GM18505 (cell line): Measurements from ENCODE around the gene TMC3.
"Not testable (repeated sequence)": the region's sequence is repeated elsewhere in the genome, so short reads cannot be mapped to it uniquely, and the experiment has no call there.

Experiments
- ATAC-seq: cut with Tn5 transposase; IDR thresholded peaks from one replicate; pipeline ENCODE4 v1.9.1; 2021; ENCODE audit not compliant: unreplicated experiment
- POLR2A ChIP-seq: IDR thresholded peaks from 4 replicates; pipeline ENCODE4 v1.6.1; 2011; ENCODE audit warnings: borderline replicate concordance; ENCODE audit not compliant: insufficient read depth, insufficient read length; ENCODE audit errors: extremely low read depth

The TMC3 gene

DNA sequence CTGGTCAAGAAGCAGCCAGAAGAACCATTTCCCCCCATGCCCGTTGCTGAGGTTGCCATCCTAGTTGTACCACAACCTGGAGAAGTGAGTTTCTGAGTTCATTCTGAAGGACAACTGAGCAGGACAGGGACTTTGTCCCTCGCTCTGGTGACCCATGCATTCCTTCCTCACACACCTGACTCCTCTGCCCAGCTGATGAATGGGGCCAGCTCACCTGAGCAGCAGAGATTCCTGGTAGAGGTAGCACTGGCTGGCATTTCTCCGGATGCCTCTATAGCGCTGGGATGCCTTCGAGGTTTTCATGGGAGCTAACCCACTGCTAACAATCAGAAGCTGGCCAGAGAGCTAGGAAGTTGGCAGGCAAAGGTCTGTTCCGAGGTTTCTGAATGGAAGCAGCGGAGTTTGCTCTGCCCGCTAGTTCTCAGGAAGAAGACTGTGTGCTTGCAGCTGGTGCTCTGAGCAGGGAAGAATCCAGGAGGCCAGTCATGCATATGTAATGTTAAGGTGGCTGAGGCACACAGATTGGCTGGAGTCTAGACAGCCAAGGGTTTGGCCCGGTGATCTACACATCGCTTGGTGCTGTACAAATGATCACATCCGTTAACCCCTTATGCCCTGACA, at the start of gene TMC3:
TMC3 (minus strand) TSS at position 439 of the 621 bp plus-strand sequence; CDS start at position 303, 136 bp downstream.
- TF ChIP-seq POLR2A, result no peak
- no peak for ATAC-seq

DNA sequence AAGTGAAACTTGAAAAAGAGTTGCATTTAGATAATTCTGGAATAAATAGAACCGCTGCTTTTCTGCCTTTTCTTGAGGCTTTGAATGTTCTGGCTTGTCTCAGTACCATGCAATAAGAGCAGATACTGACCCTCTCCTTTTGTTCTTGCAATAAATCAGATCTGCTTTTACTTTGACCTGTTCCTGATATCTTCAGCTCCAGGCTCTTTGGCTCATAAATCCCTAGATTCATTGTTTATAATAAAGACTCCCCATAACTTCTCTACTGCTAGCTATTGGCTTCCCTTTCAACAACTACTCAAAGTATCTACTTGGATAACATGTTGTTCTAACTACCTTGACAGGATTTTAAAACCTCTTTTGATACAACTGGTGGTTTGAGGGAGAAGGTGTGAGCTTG, 47.4 kb upstream of the TMC3 start:
- ATAC-seq, result no peak

DNA sequence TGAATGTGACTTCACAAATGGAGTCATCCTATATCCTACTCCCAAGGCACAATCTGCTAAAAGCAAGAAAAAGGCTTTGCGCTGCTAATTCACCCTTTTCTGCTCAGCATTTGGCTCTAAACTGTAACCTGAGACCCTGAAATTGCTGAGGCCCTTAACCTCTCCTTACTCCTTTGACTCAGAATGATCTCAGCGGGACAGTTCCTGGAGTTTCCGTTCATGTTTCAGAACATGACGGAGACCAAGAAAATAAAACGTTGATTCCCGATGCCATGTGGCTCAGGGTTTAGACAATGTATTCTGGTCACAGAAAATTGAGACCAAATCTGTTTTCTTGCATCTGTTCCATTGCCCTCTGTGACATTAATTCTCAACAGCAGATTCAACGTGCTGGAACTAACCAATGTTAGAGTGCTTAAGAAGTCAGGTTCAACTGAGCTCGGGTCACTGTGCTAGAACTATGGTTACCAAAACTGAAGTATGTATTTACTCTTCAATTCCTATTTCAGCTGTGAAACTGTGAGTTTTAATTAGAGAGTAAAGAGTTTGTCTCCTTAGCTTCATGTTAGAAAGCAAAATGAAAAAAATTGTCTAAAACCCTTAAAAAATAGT, 45.4 kb upstream of the TMC3 start:
- TF ChIP-seq POLR2A, result no peak
- no peak for ATAC-seq

More for the DNA sequence above, 47.4 kb upstream of the TMC3 start:
- TF ChIP-seq POLR2A, result no peak

DNA sequence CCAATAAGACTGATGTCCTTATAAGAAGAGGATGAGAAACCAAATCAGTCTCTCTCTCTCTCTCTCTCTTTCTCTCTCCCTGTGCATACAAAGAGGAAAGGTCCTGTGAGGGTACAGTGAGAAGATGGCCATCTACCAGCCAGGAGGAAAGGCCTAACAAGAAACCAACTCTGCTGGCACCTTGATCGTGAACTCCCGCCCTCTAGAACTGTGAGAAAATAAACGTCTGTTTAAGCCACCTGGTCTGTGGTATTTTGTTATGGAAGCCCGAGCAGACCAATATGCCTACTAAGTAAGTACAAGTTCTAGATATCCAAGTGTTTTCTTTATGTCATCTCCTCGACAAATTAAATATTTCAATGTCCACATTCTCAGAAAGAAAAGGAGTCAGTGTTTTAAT, 44.9 kb upstream of the TMC3 start:
- no peak for ATAC-seq
- no peak for TF ChIP-seq POLR2A

DNA sequence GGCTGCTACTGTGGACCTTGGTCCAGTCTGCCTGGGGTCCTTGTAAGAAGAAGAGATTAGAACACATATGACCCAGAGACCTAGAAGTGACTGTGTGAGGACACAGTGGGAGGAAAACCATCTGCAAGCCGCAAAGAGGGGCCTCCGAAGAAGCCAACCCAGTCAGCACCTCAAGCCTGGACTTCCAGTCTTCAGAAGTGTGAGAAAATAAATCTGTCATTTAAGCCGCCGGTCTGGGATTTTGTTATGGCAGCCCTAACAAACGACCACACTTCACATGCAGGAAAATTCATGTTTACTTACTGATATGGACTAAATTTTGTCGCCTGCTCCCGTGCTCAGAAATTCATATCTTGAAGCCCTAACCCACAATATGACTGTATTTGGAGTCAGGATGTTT, 44.4 kb upstream of the TMC3 start:
- no peak for TF ChIP-seq POLR2A
- no peak for ATAC-seq

DNA sequence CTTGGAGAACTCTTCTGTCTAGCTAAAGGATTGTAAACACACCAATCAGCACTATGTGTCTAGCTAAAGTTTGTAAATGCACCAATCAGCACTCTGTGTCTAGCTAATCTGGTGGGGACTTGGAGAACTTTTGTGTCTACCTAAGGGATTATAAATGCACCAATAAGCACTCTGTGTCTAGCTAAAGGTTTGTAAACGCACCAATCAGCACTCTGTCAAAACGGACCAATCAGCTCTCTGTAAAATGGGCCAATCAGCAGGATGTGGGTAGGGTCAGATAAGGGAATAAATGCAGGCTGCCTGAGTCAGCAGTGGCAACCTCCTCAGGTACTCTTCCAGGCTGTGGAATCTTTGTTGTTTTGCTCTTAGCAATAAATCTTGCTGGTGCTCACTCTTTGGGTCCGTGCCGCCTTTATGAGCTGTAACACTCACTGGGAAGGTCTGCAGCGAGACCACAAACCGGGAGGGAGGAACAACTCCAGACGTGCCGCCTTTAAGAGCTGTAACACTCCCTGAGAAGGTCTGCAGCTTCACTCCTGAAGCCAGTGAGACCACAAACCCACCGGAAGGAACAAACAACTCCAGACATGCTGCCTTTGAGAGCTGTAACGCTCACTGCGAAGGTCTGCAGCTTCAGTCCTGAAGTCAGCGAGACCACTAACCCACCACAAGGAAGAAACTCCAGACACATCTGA, 40.4 kb upstream of the TMC3 start:
- not testable (repeated sequence) for ATAC-seq

DNA sequence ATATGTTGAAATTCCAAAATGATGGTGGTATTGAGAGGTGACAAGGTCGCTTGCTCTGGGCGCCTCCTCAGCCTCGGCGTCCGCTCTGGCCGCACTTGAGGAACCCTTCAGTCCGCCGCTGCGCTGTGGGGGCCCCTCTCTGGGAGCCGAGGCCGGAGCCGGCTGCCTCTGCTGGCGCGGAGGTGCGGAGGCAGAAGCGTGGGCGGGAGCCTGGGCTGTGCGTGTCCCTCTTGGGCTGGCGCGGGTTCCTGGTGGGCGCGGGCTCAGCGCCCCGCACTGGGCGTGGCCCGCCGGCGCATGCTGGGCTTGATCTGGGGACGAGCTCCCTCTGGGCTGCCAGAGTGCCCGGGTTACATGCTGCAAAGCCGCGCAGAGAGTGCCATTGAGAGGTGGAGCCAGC, 39.8 kb upstream of the TMC3 start:
- ATAC-seq, result no peak
- TF ChIP-seq POLR2A, result no peak

DNA sequence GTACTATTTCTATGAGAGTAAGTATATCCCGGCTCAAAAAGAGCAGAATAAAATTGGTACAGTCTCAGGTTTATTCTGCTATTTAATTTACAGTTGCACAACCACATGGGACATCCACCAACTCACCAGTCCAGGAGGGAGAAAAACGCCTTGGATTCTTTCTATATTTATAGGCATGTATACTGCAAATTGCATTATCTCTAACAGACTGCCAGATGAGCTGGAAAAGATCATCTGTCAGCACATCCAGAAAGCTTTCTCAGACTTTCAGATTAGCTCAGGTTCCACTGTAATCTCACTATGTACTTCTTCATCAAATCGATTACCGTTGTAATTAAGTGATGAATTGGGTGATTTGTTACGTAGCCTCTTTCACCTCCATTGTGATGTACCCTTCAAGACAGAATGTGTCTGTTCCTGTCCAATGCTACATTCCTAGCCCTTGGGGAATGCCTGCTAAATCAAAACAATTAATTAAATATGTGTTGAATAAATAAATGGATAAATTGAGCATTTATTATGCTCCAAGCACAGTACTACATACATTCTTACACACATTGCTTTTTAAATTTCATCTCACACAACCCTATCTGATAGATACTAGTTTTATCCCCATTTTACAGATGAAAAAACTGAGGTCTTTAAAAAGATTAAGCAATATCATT, 38.1 kb upstream of the TMC3 start:
- TF ChIP-seq POLR2A, result no peak
- ATAC-seq, result no peak

DNA sequence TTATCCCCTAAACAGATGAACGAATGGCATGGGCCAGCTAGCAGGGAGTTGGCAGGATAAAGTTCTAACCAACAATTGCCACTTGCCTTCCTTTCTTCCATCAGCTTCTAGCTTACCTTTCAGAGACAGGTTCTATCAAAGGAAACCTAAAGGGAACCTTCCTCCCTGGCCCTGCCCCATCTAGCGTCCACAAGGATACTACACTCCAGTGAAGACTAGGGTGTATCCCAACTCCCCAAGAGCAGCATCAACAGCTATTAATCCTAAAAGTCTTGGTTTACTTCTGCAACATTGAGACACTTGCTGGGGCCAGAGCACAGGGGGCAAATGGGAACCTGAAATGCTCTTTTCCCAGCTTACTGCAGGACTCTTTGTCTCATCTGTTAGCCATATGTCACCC, 37.0 kb upstream of the TMC3 start:
- TF ChIP-seq POLR2A, result no peak

DNA sequence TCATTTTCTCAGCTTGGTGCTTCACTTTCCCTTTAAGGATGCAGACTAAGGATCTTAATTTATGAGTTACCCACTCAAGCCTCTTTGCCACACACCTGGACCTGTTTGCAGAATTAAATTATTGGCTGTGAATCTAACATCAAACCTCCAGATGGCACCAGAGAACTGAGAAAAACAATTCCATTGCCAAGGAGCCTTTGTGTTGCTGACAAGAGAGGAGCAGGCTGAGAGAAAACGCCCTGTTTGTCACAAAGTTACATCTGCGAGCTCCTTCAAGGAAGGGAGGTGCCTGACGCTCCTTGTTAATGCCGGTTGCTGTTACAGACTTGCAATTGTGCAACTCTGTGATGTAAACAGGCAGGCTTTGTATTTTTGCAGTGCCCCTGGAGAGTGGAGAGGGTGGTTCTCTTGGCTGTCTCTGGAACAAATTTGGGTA, 36.3 kb upstream of the TMC3 start:
- TF ChIP-seq POLR2A, result no peak
- no peak for ATAC-seq

More for the DNA sequence above, 37.0 kb upstream of the TMC3 start:
- ATAC-seq, result no peak

DNA sequence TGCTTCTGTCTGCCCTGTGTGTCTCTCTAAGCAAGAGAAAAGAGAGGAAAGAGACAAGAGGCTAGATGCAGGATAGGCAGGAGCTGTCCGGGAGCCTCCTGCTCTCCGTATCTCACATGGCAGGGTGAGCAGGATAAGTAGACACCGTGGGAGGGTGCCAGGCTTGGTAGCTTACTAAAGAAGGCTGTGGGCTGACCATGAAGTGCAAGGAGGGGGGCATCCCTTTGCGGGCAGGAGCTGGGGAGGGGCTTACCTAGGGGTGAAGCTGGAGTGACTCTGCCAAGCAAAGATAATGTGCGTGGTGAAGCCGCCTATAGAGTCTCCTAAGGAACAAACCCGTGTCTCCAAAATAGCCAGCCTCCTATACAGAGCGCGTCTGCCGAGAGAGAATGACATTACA, 33.7 kb upstream of the TMC3 start:
- no peak for ATAC-seq
- TF ChIP-seq POLR2A, result no peak

DNA sequence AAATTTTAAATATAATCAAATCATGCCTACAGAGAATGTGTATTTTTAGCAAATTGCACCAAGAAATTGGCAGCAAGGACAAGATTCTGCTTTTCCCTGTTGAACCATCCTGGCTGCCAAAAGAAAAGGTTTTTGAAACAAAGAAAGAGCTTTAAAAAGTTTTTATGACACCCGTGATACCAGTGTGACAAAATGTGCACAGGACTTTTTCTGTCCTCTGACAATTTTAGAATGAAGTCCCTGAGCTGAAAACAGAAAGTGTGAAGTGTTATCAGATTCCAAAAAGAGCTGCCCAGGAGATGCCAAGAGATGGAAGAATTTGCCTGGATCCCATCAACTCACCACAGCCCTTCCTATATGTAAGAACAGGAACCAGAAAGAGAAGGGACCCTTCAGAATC, 33.2 kb upstream of the TMC3 start:
- no peak for ATAC-seq
- TF ChIP-seq POLR2A, result no peak

DNA sequence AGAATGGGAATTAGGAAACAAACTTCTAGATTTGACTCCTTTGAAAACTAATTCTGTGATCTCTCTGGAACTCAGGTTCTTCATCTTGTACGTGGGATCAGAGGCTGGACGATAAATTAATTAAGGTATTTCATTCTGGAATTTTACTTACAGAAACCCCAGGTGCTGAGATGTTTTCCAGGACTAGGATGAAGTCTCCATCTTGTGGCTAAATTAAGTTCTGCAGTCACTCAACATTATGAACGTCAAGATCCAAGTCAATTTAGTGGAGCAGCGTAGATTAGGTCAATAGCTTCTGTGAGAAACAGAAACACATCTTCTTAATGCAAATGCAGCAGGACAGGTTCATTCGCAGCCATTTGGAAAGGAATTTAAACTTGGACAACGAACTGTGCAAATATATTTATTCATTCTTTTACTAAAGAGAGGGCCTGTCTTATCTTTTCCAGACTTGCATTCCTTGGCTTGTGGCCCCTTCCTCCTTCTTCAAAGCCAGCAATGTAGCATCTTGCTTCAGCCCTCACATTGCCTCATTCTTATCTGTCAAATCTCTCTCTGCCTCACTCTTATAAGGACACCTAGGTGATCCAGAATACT, 26.7 kb upstream of the TMC3 start:
- TF ChIP-seq POLR2A, result no peak
- ATAC-seq, result no peak

DNA sequence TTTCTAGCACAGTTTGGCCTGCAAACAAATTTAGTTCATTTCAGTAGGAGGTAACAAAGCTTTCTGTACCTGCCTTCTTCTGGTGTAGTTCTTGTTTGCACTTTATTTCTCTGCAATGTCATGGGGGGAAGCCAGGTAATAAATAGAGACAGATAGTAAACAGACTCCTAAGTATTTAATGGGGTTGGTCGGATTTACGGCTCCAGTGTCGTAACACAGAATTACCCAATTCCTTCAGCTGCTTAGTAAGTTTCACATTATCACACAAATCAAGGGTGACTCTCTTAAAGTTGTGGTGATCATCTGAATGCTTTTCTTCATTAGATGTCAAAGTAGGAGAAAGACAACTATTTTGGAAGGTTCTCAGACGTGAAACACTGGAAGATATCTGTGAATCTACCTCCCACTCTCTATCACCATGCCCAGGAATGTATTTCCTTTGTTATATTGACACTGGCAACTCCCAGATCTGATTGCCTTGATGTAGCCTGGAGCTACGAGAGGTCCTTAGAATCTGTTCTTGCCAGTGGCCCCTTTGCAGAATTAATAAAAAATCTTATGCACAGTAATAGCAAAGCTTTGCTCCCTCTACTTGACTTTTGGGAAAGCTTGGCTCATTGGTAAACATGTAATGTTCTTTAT, 25.0 kb upstream of the TMC3 start:
- ATAC-seq, result no peak
- TF ChIP-seq POLR2A, result no peak

DNA sequence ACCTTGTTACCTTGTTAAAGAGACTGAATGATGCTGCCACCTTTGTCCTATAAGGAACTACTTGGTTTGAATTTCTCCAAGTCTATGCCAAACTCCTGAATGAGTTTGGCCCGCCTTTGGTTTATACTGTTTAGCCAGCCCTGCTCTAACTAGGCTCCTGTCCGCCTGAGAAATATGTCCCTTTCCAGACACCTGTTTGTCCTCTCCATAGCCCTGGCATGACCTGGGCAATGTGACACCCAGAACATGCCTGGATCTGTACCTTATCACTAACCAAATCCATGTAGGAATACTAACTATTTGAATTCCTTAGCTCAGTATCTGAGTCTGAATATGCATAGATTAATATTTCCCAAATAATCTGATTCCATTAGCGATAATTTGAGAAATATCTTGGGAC, 24.4 kb upstream of the TMC3 start:
- no peak for ATAC-seq
- TF ChIP-seq POLR2A, result no peak
